MCF 10A (cell line): ENCODE results near the gene FEV. TPM values are rescaled to one million over a fixed set of nuclear protein-coding genes. Genes with fewer than 3 reads are reported as not detected.

Experiments used
- BruUV-seq: library from RNA; stranded (reverse); fragments of 400-500 nt; replicated peaks from 2 replicates; lab custom pipeline; 2021; lab: Mats Ljungman, UMichigan
- CTCF ChIA-PET: fragments of 300-600 bp; sonication (Branson Sonifier 250); formaldehyde crosslinking; extraction: SDS; loops from one replicate; lab custom pipeline; 2021; ENCODE audit warnings: antibody characterized with exemption, inconsistent platforms; lab: Yijun Ruan, JAX
- POLR2A ChIA-PET: fragments of 300-600, 350-650 bp; sonication (Branson Sonifier 250); formaldehyde crosslinking; extraction: SDS; loops from one replicate; lab custom pipeline; 2020; ENCODE audit warnings: antibody characterized with exemption, inconsistent platforms; lab: Yijun Ruan, JAX
- DNase-seq: peaks from one replicate; pipeline ENCODE4 v3.0.0-alpha.2; 2018; ENCODE audit not compliant: unreplicated experiment
- H3K27ac Mint-ChIP-seq: one replicate; pipeline ENCODE4 v1.8.0; 2022; ENCODE audit warnings: mild to moderate bottlenecking, low read depth, mixed read lengths; ENCODE audit not compliant: unreplicated experiment
- H3K27me3 Mint-ChIP-seq: one replicate; pipeline ENCODE4 v1.8.0; 2022; ENCODE audit warnings: mixed read lengths; ENCODE audit not compliant: insufficient read depth, unreplicated experiment
- H3K36me3 Mint-ChIP-seq: one replicate; pipeline ENCODE4 v1.8.0; 2022; ENCODE audit warnings: mild to moderate bottlenecking, moderate library complexity, mixed read lengths; ENCODE audit not compliant: insufficient read depth, unreplicated experiment
- H3K4me1 Mint-ChIP-seq: one replicate; pipeline ENCODE4 v1.8.0; 2022; ENCODE audit warnings: mixed read lengths; ENCODE audit not compliant: insufficient read depth, unreplicated experiment
- H3K4me3 Mint-ChIP-seq: one replicate; pipeline ENCODE4 v1.8.0; 2022; ENCODE audit warnings: mild to moderate bottlenecking, moderate library complexity, mixed read lengths; ENCODE audit not compliant: unreplicated experiment
- H3K9me3 Mint-ChIP-seq: one replicate; pipeline ENCODE4 v1.8.0; 2022; ENCODE audit warnings: mixed read lengths; ENCODE audit not compliant: unreplicated experiment
- intact Hi-C: fragments of 100-400 bp; cut with micrococcal nuclease; formaldehyde crosslinking; loops from 2 replicates; pipeline ENCODE4 v1.14.1; 2022
- total RNA-seq: library from RNA; stranded (reverse); gene quantifications from 2 replicates; pipeline ENCODE4 v1.2.3, GENCODE V29; 2022
- TF ChIP-seq, protein P1 (sequence below): fragments of 200-600 bp; IDR thresholded peaks from one replicate; pipeline ENCODE4 v1.8.0; 2022; ENCODE audit warnings: antibody characterized with exemption, mild to moderate bottlenecking; ENCODE audit not compliant: unreplicated experiment

The FEV gene
- total RNA-seq, 1 experiment from 2014 or later: not detected

GRCh38 chr2:218998414-218999002 lies 13.5 kb upstream of the FEV start:
- peaks cover 15% of the 10 kb centered on the region for H3K4me1 Mint-ChIP-seq
- CTCF ChIA-PET: interaction anchor here (1.0 to 4.8 kb wide), 5 partner anchors 11 to 297 kb away, joined by 3 to 37 read pairs (median 9); no protein-coding TSS in a partner anchor
- H3K36me3 Mint-ChIP-seq: no peaks in the 10 kb centered on the region
- no peak overlapping the region for H3K4me3 Mint-ChIP-seq
- TF ChIP-seq, protein P1, sequence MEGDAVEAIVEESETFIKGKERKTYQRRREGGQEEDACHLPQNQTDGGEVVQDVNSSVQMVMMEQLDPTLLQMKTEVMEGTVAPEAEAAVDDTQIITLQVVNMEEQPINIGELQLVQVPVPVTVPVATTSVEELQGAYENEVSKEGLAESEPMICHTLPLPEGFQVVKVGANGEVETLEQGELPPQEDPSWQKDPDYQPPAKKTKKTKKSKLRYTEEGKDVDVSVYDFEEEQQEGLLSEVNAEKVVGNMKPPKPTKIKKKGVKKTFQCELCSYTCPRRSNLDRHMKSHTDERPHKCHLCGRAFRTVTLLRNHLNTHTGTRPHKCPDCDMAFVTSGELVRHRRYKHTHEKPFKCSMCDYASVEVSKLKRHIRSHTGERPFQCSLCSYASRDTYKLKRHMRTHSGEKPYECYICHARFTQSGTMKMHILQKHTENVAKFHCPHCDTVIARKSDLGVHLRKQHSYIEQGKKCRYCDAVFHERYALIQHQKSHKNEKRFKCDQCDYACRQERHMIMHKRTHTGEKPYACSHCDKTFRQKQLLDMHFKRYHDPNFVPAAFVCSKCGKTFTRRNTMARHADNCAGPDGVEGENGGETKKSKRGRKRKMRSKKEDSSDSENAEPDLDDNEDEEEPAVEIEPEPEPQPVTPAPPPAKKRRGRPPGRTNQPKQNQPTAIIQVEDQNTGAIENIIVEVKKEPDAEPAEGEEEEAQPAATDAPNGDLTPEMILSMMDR: no peak
- peaks cover 20% of the 10 kb centered on the region for H3K27me3 Mint-ChIP-seq
- DNase-seq: peak; percentile 85
- intact Hi-C loops: loop anchor here (5.0 kb wide), 1 partner anchor 146 kb away; no protein-coding TSS in a partner anchor
- H3K27ac Mint-ChIP-seq: no peak overlapping the region
- no peaks in the 10 kb centered on the region for H3K9me3 Mint-ChIP-seq
- POLR2A ChIA-PET: interaction anchor here (0.5 to 0.7 kb wide), 3 partner anchors 22 to 391 kb away, joined by 3 read pairs; no protein-coding TSS in a partner anchor
- no TSS peak for BruUV-seq

- Mint-ChIP-seq H3K4me1 (peaks cover 15% of the 10 kb centered on the region), H3K4me3 (no peak overlapping the region), H3K9me3 (no peaks in the 10 kb centered on the region), H3K27ac (no peak overlapping the region), H3K27me3 (peaks cover 12% of the 10 kb centered on the region), H3K36me3 (no peaks in the 10 kb centered on the region)
- DNase-seq: no peak
- TF ChIP-seq, protein P1: no peak
- intact Hi-C loops: loop anchor here (5.0 kb wide), 1 partner anchor 145 kb away; no protein-coding TSS in a partner anchor
- ChIA-PET POLR2A (interaction anchor here (0.6 kb wide), 2 partner anchors 179 to 601 kb away, joined by 3 read pairs; partner anchors contain the start of gene CNPPD1), CTCF (interaction anchor here (0.6 to 4.8 kb wide), 8 partner anchors 11 to 298 kb away, joined by 3 to 37 read pairs (median 7); no protein-coding TSS in a partner anchor)
- no TSS peak for BruUV-seq
Measured at GRCh38 chr2:218997731-218998130, 12.7 kb upstream of the FEV start.

GRCh38 chr2:218996937-218997336 lies 12.0 kb upstream of the FEV start:
- H3K9me3 Mint-ChIP-seq: no peaks in the 10 kb centered on the region
- BruUV-seq: no TSS peak
- intact Hi-C loops: loop anchor here (1.0 to 5.0 kb wide), 4 partner anchors 32 to 158 kb away; no protein-coding TSS in a partner anchor
- no peak for DNase-seq
- H3K36me3 Mint-ChIP-seq: no peaks in the 10 kb centered on the region
- peaks cover 15% of the 10 kb centered on the region for H3K4me1 Mint-ChIP-seq
- H3K27me3 Mint-ChIP-seq: peaks cover 14% of the 10 kb centered on the region
- TF ChIP-seq, protein P1: no peak
- no peak overlapping the region for H3K4me3 Mint-ChIP-seq
- CTCF ChIA-PET: interaction anchor here (0.7 to 4.8 kb wide), 9 partner anchors 14 to 158 kb away, joined by 3 to 37 read pairs (median 7); no protein-coding TSS in a partner anchor
- POLR2A ChIA-PET: no interaction called here
- H3K27ac Mint-ChIP-seq: no peak overlapping the region
